Measurements from ENCODE around the gene SDHA.
"Not testable (repeated sequence)": the region's sequence is repeated elsewhere in the genome, so short reads cannot be mapped to it uniquely, and the experiment has no call there.

SDHA gene

DNA sequence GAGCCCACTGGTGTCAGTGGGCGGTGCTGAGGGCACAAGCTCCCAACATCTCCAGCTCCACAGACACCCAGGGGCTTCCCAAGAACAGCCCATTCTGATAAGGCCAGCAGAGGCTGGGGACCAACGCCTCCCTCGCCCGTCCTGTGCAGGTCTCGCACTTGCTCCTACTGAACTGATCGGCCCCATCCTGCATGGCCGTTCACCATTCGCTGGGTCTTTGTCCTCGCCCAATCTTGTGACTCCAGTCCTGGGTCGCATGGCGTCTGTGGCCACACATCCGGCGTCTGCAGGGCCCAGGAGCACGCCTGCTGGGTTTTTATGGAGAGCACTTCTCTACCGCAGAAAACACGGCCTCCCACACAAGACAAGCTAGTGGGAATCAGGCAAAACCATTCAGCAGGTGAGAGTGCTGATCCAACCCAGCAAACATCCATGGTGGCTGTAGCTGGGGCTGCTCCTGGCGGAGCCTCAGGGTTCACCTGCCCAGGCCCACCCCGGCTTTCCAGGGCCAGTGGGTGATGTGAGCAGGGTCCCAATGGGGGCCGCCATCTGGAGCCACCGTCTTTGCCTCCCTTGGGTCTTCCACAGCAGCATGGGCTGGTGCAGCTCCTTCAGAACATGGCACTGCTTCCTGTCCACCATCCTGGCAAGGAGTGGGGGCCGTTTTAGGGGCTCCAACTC, 19.5 kb upstream of the SDHA start:
- no peak for DNase-seq

DNA sequence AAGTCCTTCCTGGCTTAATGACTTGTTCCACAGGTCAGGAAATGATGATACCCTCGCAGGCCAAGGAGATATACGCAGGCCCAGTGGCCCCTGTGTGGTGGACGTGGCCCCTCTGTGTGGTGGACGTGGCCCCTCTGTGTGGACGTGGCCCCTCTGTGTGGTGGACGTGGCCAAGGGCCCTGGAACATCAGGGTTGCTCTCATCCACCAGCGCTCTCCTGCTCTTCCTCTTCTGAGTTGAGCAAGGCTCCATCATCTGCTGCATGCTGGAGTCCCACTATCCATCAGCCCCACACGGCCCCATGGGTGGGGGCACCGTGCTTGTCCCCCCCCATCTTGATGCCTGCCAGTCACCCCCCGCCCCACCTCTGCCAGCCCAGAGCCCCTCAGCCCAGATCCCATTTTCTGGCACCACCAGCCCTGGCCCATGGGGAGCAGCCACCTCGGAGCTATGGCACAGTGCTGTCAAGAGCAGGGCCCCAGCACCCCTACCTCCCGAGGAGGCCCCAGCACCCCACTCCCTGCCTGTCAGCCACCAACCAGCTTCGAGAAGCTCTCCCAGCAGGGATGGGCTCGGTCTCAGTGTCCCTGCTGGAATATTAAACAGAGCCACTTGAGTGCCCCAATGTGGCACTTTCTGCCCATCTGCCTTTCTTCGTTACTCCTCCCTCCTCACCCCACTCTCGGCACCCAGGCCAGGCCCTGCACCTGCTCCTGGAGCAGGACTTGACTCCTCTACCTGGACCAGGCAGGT, 18.7 kb upstream of the SDHA start:
- DNase-seq = no peak

DNA sequence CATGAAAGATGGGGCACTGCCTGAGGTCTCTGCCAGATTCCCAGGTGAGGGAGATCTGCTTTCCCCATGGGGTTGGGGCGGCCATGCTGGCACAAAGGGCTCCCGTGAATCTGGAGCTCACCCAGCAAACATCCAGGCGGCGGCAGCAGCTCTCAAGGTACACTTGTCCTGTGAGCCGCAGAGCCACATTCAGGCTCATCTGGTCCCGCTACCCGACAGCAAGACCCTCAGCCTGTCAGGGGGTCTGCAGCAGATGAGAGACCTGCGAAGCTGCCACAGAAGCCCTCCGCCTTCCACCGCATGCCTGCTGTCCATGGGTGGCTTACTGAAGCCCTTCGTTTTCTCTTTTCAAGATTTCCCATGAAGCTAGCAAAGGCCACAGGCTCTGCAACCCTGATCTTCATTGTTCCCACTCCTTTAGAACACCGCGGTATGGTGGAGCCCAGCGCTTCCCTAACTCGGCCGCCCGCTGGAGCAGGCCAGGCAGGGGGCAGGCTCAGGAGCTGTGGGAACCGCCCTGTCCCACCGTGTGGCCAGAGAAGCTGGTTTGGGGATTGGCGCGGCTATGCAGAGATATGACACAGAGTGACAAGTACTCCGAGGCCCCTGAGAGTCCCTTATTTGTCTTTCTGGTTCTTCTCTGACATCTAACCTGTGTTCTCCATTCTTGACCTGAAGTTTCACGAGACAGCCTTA, 18.0 kb upstream of the SDHA start:
- no peak for DNase-seq

GRCh38 chr5:200985-201384, 17.1 kb upstream of the SDHA start:
- DNase-seq = no peak

- no peak for DNase-seq
Observed at GRCh38 chr5:201672-202071, 16.4 kb upstream of the SDHA start.

DNA sequence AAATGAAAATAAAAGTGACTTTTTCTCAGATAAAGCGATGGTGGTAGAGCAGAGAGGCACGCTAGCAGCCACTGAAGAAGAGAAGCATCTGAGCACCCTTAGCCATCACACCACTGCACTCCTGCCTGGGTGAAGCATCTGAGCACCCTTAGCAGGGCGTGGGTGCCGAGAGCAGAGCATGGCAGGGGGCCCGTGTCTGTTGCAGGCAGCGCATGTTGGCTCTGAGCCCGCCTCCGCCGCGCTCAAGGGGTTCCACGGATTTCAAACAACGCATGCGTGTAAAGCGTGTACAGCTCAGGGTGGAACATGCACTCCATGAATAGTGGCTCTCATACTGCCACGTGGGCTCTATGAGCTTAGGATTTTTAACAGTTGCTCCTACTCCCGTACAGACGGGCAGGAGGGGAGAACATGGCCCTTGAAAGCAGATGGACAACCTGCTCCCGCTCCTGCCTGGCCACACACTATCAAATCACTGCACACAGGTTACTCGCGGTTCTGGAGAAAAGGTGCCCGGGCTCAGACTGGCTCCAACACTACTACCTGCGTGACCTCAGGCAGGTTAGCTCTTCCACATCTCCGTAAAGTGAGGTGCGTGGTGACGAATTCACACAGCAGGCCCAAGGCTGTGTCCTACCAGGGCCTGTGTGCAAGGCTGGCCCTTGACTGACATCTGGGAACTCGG, 14.7 kb upstream of the SDHA start:
- no peak for DNase-seq

DNA sequence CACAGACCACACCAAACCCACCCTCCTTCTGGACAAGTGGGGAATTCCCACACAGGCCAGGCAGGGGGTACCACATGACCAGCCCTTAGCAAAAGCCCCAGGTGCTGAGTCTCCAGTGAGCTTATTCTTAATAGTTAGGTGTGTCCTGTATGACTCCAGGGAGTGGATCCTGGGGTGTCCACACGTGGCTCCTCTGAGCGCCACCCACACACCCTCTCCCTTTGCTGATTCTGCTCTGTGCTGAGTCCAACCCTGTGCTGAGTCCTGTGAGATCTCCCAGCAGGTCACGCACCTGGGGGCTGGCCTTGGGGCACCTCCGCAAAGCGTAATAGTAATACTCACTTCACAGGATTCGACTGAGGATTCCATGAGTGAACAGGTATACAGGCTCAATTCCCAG, 14.1 kb upstream of the SDHA start:
- DNase-seq = no peak

DNA sequence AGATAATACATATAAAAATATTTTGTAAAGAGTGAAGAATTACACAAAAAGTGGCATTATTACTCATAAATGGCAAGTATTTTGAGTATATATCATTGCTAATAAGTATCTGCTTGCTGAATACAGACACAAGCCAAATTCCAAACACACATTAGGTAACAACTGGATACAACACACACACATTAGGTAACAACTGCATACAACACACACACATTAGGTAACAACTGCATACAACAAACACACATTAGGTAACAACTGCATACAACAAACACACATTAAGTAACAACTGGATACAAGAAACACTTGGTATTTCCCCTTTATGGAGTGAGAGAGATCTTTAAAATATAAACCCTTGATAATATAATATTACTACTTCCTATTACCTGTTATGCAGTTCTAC, 13.7 kb upstream of the SDHA start:
- no peak for DNase-seq

DNA sequence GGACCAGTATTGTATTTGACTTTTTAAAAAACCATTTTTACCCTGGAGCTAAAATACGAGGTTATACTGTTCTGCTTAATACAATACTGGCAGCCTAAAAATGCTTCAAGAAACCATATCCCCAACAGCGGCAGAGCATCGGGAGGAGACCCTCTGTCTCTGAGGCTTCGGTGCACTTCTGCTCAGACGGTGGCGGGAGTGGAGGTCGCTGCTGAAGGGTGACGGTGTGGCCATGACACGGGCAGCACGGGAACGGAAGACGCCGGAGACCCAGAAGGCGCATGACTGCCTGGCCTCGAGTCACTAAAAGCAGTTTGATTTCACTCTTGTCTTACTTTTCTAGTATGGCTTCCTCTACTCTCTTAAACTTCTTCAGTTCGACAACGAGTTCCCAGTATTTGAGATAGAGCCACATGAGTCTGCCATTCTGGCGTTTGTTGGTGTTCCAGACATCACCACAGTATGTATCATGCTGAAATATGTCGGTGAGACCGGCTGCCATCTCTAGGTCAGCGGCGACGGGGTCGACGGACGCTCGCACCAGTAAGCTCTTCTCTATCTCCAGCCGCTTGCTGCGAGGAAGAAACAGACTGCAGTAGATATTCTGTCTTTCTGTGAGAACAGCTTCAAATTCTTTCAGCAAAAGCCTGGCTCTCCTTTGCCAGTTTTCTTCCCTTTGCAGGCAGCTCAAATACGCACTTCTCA, 13.0 kb upstream of the SDHA start:
- no peak for DNase-seq

GRCh38 chr5:206406-206805, 11.7 kb upstream of the SDHA start:
- no peak for DNase-seq

- DNase-seq = no peak
Observed at GRCh38 chr5:206927-207536, 11.1 kb upstream of the SDHA start.

DNA sequence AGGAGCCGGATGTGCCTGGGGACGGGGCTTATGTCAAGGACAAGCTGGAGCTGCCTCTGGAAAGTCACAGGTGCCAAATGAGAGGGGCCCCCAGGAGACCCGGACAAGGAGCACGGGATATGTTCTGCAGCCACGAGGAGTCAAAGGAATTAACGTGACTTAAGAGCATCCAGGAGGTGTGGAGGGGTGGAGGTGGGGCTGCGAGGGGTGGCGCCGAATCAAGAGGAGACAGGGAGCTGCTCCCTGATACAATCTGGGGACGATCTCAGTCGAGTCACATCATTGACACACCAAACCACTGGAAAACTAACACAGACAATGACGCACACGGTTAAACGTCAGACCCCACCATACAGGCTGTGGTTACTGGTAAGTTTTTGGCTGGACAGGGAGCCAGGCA, 10.5 kb upstream of the SDHA start:
- DNase-seq = no peak

- DNase-seq = no peak
Observed at GRCh38 chr5:208449-209114, 9.5 kb upstream of the SDHA start.

DNA sequence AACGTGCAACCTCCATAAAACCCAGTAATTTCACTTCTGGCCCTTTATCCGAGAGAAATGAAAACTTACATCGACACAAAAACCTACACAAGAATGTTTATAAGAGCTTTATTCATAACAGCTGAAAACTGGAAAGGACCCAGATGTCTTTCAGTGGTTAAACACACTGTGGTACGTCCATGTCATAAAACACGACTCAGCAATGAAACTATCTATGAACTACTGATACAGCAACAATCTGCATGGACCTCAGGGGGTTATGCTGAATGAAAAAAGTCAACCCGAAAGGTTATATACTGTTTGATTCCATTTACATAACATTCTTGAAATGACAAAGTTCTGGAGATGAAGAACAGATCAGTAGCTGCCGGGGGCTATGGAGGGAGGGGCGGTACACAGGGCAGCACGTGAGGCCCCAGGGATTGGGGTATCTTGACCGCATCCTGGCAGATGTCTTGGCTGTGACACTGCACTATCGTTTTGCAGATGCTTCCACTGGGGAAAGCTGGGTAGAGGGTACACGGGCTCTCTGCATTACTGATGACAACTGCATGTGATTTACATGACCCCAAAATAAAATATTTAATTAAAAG, 4.2 kb upstream of the SDHA start:
- no peak for DNase-seq

GRCh38 chr5:215256-215655, 2.9 kb upstream of the SDHA start:
- not testable (repeated sequence) for DNase-seq

GRCh38 chr5:216076-216475, 2.0 kb upstream of the SDHA start:
- DNase-seq = not testable (repeated sequence)

DNA sequence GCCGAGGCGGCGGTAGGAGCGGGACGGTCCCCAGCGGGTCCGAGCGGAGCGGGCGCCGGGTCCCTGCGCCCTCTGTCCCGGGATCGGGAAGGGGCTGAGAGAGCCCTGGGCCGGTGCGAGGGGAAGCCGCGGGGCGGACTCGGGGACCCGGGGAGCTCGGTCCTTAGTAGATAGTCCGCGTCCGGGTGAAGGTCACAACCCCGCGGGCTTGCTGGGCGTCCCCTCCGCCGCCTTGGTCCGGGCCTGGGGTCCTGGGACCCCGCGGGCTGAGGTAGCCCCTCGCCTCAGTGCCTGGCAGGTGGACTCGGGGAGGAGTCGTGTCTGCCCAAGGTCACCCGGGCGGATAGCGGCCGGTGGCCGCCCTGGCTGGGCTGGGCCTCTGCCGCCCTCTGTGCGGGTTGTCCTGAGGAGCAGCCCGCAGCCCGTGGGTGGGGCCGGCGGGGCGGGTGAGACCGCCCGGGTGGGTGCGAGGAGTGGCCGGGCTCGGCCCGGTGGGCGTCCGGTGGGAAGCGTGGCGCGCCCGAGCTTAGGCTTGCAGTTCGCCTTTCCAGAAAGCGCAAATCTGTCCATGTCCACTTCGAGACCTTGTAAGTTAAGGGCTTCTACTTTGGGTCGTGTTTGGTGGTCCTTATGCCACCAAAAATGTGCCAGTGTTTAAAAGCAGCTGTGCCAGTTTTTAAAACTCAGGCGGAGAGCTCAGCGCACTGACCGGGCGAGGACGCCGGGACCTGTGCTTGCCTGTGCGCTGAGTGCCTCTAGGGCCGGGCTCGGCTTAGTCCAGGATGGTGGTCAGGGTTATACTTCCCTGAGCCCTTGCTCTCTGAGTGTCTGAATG, 554 bp downstream of the SDHA start:
- DNase-seq = peak; percentile 6

GRCh38 chr5:219460-219863, 1.3 kb downstream of the SDHA start:
- peak; percentile 5 for DNase-seq

- DNase-seq = no peak
Observed at GRCh38 chr5:219991-220390, 1.9 kb downstream of the SDHA start.

DNA sequence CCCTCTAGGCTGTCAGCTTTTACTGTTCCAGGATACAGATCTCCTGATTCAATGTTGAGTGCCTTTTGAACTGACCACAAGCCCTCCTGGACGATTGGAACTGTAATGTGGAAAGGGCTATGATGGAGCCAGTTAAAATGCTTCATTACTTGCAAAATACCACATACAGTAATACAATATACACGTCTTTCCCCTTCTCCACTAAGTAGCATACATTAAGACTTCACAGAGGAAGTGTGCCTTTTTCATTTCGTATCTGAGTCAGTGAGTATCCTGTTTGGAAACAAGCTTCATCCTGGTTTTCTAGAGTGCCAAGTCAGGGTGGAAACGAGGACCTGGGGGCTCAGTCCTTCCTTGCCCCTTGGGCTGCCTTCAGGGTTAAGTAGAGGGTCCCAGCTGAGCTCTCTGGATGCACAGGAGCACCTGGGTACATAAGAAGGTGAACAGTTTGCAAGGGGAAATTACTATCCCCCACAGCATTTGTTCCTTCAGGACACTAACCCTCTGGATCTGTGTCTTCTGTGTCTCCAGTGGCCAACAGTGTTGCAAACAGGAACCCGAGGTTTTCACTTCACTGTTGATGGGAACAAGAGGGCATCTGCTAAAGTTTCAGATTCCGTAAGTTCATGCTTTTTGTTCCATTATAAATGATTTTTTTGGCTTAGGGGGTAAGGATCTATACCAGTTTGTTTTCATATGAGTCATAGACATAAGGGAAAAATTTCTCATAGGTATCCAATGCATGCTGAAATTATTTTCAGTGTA, 5.0 kb downstream of the SDHA start:
- DNase-seq = not testable (repeated sequence)

All from stimulated activated naive CD4-positive, alpha-beta T cell treated with Interleukin-2 at 50 U/mL for 16 hours (primary cell).